ENCODE measurements around the gene ZNF514. TPM values are rescaled to one million over a fixed set of nuclear protein-coding genes. Genes with fewer than 3 reads are reported as not detected.

Gene ZNF514
- total RNA-seq, 1 experiment from 2014 or later, result 20.5 TPM

DNA sequence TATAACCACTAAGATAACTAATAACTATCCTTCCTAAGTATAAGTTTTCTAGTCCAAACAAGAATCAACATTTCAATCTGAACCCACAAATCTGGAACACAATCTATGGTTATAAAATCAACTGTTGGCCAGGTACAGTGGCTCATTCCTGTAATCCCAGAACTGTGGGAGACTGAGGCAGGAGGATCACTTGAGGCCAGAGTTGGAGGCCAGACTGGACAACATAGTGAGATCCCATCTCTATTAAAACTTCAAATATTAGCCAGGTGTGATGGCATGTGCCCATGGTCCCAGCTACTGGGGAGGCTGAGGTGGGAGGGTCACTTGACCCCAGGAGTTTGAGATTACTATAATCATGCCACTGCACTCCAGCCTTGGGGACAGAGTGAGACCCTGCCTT lies 49.3 kb downstream of the ZNF514 start:
- H3K27ac ChIP-seq (ENCODE audit: low read length), result no peak overlapping the region
- no TSS peak for BruUV-seq (replicated peaks)
- peaks cover 42% of the 10 kb centered on the region for H3K36me3 ChIP-seq (ENCODE audit: control insufficient read depth, insufficient read depth, low read length)
- intact Hi-C loops (cut with micrococcal nuclease; ENCODE audit: unreplicated experiment) (no loop called here), in situ Hi-C loops (cut with HindIII; ENCODE audit: low pct_unique_long_range_greater_than_20kb, low sequenced_read_pairs) (no loop called here)
- ATAC-seq, result no peak
- CTCF ChIA-PET, result no interaction called here
- no peaks in the 10 kb centered on the region for H3K27me3 ChIP-seq (ENCODE audit: control insufficient read depth, insufficient read depth, low read length)
- H3K4me3 ChIP-seq (ENCODE audit: low read depth in 2 of 2, low read length in 2 of 2), result no peak overlapping the region
- H3K9me3 ChIP-seq (ENCODE audit: control insufficient read depth, insufficient read depth, low read depth, low read length), result no peaks in the 10 kb centered on the region
- POLR2A ChIA-PET, result no interaction called here
- DNase-seq (ENCODE audit: low read depth, low spot score), result no peak
- H3K4me1 ChIP-seq (ENCODE audit: control insufficient read depth, insufficient read depth, low read length), result no peaks in the 10 kb centered on the region
- TF ChIP-seq, protein P1, sequence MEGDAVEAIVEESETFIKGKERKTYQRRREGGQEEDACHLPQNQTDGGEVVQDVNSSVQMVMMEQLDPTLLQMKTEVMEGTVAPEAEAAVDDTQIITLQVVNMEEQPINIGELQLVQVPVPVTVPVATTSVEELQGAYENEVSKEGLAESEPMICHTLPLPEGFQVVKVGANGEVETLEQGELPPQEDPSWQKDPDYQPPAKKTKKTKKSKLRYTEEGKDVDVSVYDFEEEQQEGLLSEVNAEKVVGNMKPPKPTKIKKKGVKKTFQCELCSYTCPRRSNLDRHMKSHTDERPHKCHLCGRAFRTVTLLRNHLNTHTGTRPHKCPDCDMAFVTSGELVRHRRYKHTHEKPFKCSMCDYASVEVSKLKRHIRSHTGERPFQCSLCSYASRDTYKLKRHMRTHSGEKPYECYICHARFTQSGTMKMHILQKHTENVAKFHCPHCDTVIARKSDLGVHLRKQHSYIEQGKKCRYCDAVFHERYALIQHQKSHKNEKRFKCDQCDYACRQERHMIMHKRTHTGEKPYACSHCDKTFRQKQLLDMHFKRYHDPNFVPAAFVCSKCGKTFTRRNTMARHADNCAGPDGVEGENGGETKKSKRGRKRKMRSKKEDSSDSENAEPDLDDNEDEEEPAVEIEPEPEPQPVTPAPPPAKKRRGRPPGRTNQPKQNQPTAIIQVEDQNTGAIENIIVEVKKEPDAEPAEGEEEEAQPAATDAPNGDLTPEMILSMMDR (IDR thresholded peaks at IDR 0.05), result no peak
- TF ChIP-seq TCF7L2 (IDR thresholded peaks at IDR 0.05; ENCODE audit: low read depth, low read length) (no peak), SIN3A (IDR thresholded peaks at IDR 0.05; ENCODE audit: borderline replicate concordance, insufficient read depth, low read depth, low read length) (no peak), POLR2AphosphoS5 (IDR thresholded peaks at IDR 0.05; ENCODE audit: low read depth, low read length) (no peak)
- TF ChIP-seq, protein P2, sequence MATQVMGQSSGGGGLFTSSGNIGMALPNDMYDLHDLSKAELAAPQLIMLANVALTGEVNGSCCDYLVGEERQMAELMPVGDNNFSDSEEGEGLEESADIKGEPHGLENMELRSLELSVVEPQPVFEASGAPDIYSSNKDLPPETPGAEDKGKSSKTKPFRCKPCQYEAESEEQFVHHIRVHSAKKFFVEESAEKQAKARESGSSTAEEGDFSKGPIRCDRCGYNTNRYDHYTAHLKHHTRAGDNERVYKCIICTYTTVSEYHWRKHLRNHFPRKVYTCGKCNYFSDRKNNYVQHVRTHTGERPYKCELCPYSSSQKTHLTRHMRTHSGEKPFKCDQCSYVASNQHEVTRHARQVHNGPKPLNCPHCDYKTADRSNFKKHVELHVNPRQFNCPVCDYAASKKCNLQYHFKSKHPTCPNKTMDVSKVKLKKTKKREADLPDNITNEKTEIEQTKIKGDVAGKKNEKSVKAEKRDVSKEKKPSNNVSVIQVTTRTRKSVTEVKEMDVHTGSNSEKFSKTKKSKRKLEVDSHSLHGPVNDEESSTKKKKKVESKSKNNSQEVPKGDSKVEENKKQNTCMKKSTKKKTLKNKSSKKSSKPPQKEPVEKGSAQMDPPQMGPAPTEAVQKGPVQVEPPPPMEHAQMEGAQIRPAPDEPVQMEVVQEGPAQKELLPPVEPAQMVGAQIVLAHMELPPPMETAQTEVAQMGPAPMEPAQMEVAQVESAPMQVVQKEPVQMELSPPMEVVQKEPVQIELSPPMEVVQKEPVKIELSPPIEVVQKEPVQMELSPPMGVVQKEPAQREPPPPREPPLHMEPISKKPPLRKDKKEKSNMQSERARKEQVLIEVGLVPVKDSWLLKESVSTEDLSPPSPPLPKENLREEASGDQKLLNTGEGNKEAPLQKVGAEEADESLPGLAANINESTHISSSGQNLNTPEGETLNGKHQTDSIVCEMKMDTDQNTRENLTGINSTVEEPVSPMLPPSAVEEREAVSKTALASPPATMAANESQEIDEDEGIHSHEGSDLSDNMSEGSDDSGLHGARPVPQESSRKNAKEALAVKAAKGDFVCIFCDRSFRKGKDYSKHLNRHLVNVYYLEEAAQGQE (IDR thresholded peaks at IDR 0.05; ENCODE audit: insufficient read depth in 1 of 2, low read depth in 2 of 2, low read length in 1 of 2), result no peak

GRCh38 chr2:95109260-95109659 lies 50.4 kb downstream of the ZNF514 start:
- CTCF ChIA-PET, result no interaction called here
- Histone ChIP-seq H3K4me1 (ENCODE audit: control insufficient read depth, insufficient read depth, low read length) (no peaks in the 10 kb centered on the region), H3K9me3 (ENCODE audit: control insufficient read depth, insufficient read depth, low read depth, low read length) (no peaks in the 10 kb centered on the region), H3K4me3 (ENCODE audit: low read depth in 2 of 2, low read length in 2 of 2) (no peak overlapping the region), H3K27ac (ENCODE audit: low read length) (no peak overlapping the region), H3K27me3 (ENCODE audit: control insufficient read depth, insufficient read depth, low read length) (no peaks in the 10 kb centered on the region), H3K36me3 (ENCODE audit: control insufficient read depth, insufficient read depth, low read length) (peaks cover 45% of the 10 kb centered on the region)
- DNase-seq (ENCODE audit: low read depth, low spot score) (no peak), ATAC-seq (no peak)
- no TSS peak for BruUV-seq (replicated peaks)
- POLR2A ChIA-PET, result no interaction called here
- intact Hi-C loops (cut with micrococcal nuclease; ENCODE audit: unreplicated experiment) (no loop called here), in situ Hi-C loops (cut with HindIII; ENCODE audit: low pct_unique_long_range_greater_than_20kb, low sequenced_read_pairs) (no loop called here)
- TF ChIP-seq TCF7L2 (IDR thresholded peaks at IDR 0.05; ENCODE audit: low read depth, low read length) (no peak), POLR2AphosphoS5 (IDR thresholded peaks at IDR 0.05; ENCODE audit: low read depth, low read length) (no peak), SIN3A (IDR thresholded peaks at IDR 0.05; ENCODE audit: borderline replicate concordance, insufficient read depth, low read depth, low read length) (no peak)
- TF ChIP-seq, protein P1 (IDR thresholded peaks at IDR 0.05), result no peak
- TF ChIP-seq, protein P2 (IDR thresholded peaks at IDR 0.05; ENCODE audit: insufficient read depth in 1 of 2, low read depth in 2 of 2, low read length in 1 of 2), result no peak

All from Panc1 (cell line).